CD14-positive monocyte (primary cell): ENCODE measurements around the gene F7. TPM values are rescaled to one million over a fixed set of nuclear protein-coding genes. Genes with fewer than 3 reads are reported as not detected.

ENCODE experiments used
- DNase-seq, 3 donors: peaks; one replicate each; pipeline ENCODE4 v3.0.0-alpha.2; 2011 to 2022
- H2AFZ ChIP-seq: 2 replicates; pipeline ENCODE4 v1.6.0; 2012; ENCODE audit warnings: mild to moderate bottlenecking, low read depth, low read length, inconsistent platforms; ENCODE audit not compliant: insufficient read depth, poor library complexity, severe bottlenecking
- H3K27ac ChIP-seq, 2 donors: 1 replicate in 1 of 2; 2 replicates in 1 of 2; pipeline ENCODE4 v1.5.1; 2012 to 2013; ENCODE audit warnings: low read length in 2 of 2, control low read depth in 1 of 2, inconsistent platforms in 1 of 2, low read depth in 1 of 2, mild to moderate bottlenecking in 1 of 2
- H3K27me3 ChIP-seq, 2 donors: one replicate each; pipeline versions ENCODE4 v1.6.0 to v1.6.1; 2011 to 2013; ENCODE audit warnings: low read length in 2 of 2; ENCODE audit not compliant: control insufficient read depth in 2 of 2, insufficient read depth in 2 of 2
- H3K36me3 ChIP-seq, 2 donors: replicated peaks in 1 of 2; 1 replicate in 1 of 2; 2 replicates in 1 of 2; pipeline versions ENCODE4 v1.5.1 to v1.6.1; 2012 to 2013; ENCODE audit warnings: low read length in 2 of 2, control low read depth in 1 of 2, inconsistent platforms in 1 of 2, mild to moderate bottlenecking in 1 of 2; ENCODE audit not compliant: insufficient read depth in 2 of 2, control insufficient read depth in 1 of 2
- H3K4me1 ChIP-seq, 2 donors: 1 replicate in 1 of 2; 2 replicates in 1 of 2; pipeline versions ENCODE4 v1.5.1 to v1.6.1; 2012 to 2013; ENCODE audit warnings: low read length in 2 of 2, control low read depth in 1 of 2, inconsistent platforms in 1 of 2, mild to moderate bottlenecking in 1 of 2, moderate library complexity in 1 of 2; ENCODE audit not compliant: insufficient read depth in 2 of 2, control insufficient read depth in 1 of 2
- H3K4me2 ChIP-seq: replicated peaks from 2 replicates; pipeline ENCODE3; 2012; ENCODE audit warnings: low read length, moderate library complexity, mild to moderate bottlenecking; ENCODE audit not compliant: poor library complexity, severe bottlenecking; ENCODE audit errors: extremely low read depth
- H3K4me3 ChIP-seq, 3 experiments: fragments of 200-600 bp in 1 of 3; sonication (generic) in 1 of 3; replicated peaks in 1 of 3; 1 replicate in 2 of 3; 2 replicates in 1 of 3; pipeline ENCODE4 v1.5.1; 2011 to 2013; ENCODE audit warnings: low read length in 3 of 3, mild to moderate bottlenecking in 3 of 3, control low read depth in 2 of 3, low read depth in 2 of 3, inconsistent platforms in 1 of 3, moderate library complexity in 1 of 3
- H3K79me2 ChIP-seq: 2 replicates; pipeline ENCODE4 v1.6.0; 2012; ENCODE audit warnings: mild to moderate bottlenecking, control low read depth, inconsistent platforms, low read length, moderate library complexity; ENCODE audit not compliant: insufficient read depth
- H3K9ac ChIP-seq: 2 replicates; pipeline ENCODE4 v1.6.0; 2017; ENCODE audit warnings: low read length, mild to moderate bottlenecking; ENCODE audit not compliant: insufficient read depth, poor library complexity, severe bottlenecking
- H3K9me3 ChIP-seq, 2 donors: replicated peaks in 1 of 2; 1 replicate in 1 of 2; 2 replicates in 1 of 2; pipeline versions ENCODE4 v1.5.1 to v1.6.1; 2012 to 2013; ENCODE audit warnings: low read length in 2 of 2, control low read depth in 1 of 2; ENCODE audit not compliant: control insufficient read depth in 1 of 2, insufficient read depth in 1 of 2
- H4K20me1 ChIP-seq: 2 replicates; pipeline ENCODE4 v1.6.0; 2012; ENCODE audit warnings: mild to moderate bottlenecking, low read length, control low read depth, moderate library complexity; ENCODE audit not compliant: insufficient read depth
- H3K27ac Mint-ChIP-seq, 7 donors: one replicate each; pipeline ENCODE4 v1.8.0; 2020; ENCODE audit warnings: mild to moderate bottlenecking in 7 of 7, mixed read lengths in 7 of 7, moderate library complexity in 6 of 7, inconsistent platforms in 2 of 7
- H3K27me3 Mint-ChIP-seq, 3 donors: one replicate each; pipeline ENCODE4 v1.8.0; 2021 to 2022; ENCODE audit warnings: low read depth in 3 of 3, mild to moderate bottlenecking in 3 of 3, mixed read lengths in 3 of 3, moderate library complexity in 3 of 3, inconsistent platforms in 1 of 3
- H3K36me3 Mint-ChIP-seq, 2 donors: one replicate each; pipeline ENCODE4 v1.8.0; 2020; ENCODE audit warnings: mixed read lengths in 2 of 2, inconsistent platforms in 1 of 2, mild to moderate bottlenecking in 1 of 2
- H3K4me1 Mint-ChIP-seq: one replicate; pipeline ENCODE4 v1.8.0; 2020; ENCODE audit warnings: mild to moderate bottlenecking, mixed read lengths
- H3K4me3 Mint-ChIP-seq, 2 donors: one replicate each; pipeline ENCODE4 v1.8.0; 2020; ENCODE audit warnings: mild to moderate bottlenecking in 2 of 2, mixed read lengths in 2 of 2, moderate library complexity in 1 of 2
- H3K9me3 Mint-ChIP-seq, 7 donors: one replicate each; pipeline ENCODE4 v1.8.0; 2020 to 2022; ENCODE audit warnings: mixed read lengths in 7 of 7, mild to moderate bottlenecking in 6 of 7, moderate library complexity in 6 of 7, inconsistent platforms in 2 of 7
- CTCF ChIP-seq: fragments of 200-600 bp; IDR thresholded peaks from one replicate; pipeline ENCODE4 v1.8.0; 2022; ENCODE audit warnings: antibody characterized with exemption, mild to moderate bottlenecking
- WGBS: methylation state at CpG from one replicate; pipeline ENCODE4 v1.1.5; 2013; ENCODE audit warnings: missing lambda C conversion rate; ENCODE audit not compliant: insufficient coverage; 5-methylcytosine and 5-hydroxymethylcytosine counted together
- intact Hi-C, 2 donors: fragments of 100-400 bp; cut with micrococcal nuclease; formaldehyde crosslinking; loops; one replicate each; pipeline versions ENCODE4 v1.15.0 to v1.15.1; 2023
- polyA plus RNA-seq, 3 donors: library from polyadenylated mRNA; depleted of rRNA in 1 of 3; unstranded in 2 of 3; stranded (reverse) in 1 of 3; fragments of 300-500 nt in 2 of 3; fragments of >200 nt in 1 of 3; fragmentation: Illumina TruSeq in 2 of 3; gene quantifications; 1 replicate in 2 of 3; 2 replicates in 1 of 3; pipeline ENCODE4 v1.2.3, GENCODE V29; 2012 to 2021

F7 gene
- polyA plus RNA-seq, 3 donors, result not detected

GRCh38 chr13:113084943-113085540 lies 20.5 kb upstream of the F7 start:
- Histone ChIP-seq H3K9me3 (no peaks in the 10 kb centered on the region), H3K9ac (no peak overlapping the region), H3K36me3 (no peaks in the 10 kb centered on the region), H2AFZ (no peak overlapping the region), H4K20me1 (no peaks in the 10 kb centered on the region), H3K27ac (no peak overlapping the region), H3K4me1 (no peaks in the 10 kb centered on the region), H3K79me2 (no peaks in the 10 kb centered on the region), H3K27me3 (no peaks in the 10 kb centered on the region), H3K4me2 (no peak overlapping the region), H3K4me3 (no peak overlapping the region)
- Mint-ChIP-seq H3K36me3 (no peaks in the 10 kb centered on the region), H3K4me3 (no peak overlapping the region), H3K27ac (no peak overlapping the region), H3K4me1 (no peaks in the 10 kb centered on the region), H3K9me3 (peaks cover 0 to 7% (median 0%) of the 10 kb centered on the region in 7 donors), H3K27me3 (peaks cover 0 to 3% (median 2%) of the 10 kb centered on the region in 3 donors)
- intact Hi-C loops, result no loop called here
- WGBS, result 94% methylated on average over 24 of the region's 24 CpGs
- DNase-seq, result no peak
- no peak for TF ChIP-seq CTCF

GRCh38 chr13:113086031-113086750 lies 19.4 kb upstream of the F7 start:
- no peak overlapping the region for H3K4me3 ChIP-seq
- intact Hi-C loops, result no loop called here
- H3K4me1 ChIP-seq, result no peaks in the 10 kb centered on the region
- Mint-ChIP-seq H3K4me1 (no peaks in the 10 kb centered on the region), H3K27ac (no peak overlapping the region), H3K9me3 (peaks cover 0 to 7% (median 0%) of the 10 kb centered on the region in 7 donors), H3K36me3 (no peaks in the 10 kb centered on the region), H3K4me3 (no peak overlapping the region), H3K27me3 (peaks cover 0 to 2% (median 2%) of the 10 kb centered on the region in 3 donors)
- no peaks in the 10 kb centered on the region for H4K20me1 ChIP-seq
- no peaks in the 10 kb centered on the region for H3K27me3 ChIP-seq
- no peaks in the 10 kb centered on the region for H3K9me3 ChIP-seq
- H2AFZ ChIP-seq, result no peak overlapping the region
- H3K27ac ChIP-seq, result no peak overlapping the region
- TF ChIP-seq CTCF, result no peak
- DNase-seq, result no peak
- H3K9ac ChIP-seq, result no peak overlapping the region
- H3K4me2 ChIP-seq, result no peak overlapping the region
- no peaks in the 10 kb centered on the region for H3K79me2 ChIP-seq
- no peaks in the 10 kb centered on the region for H3K36me3 ChIP-seq
- 87% methylated on average over 23 of the region's 32 CpGs for WGBS
